Heart left ventricle (tissue), 16 donors: ENCODE results near the gene LAMA4. TPM values are rescaled to one million over a fixed set of nuclear protein-coding genes. Genes with fewer than 3 reads are reported as not detected.

Experiments
- ATAC-seq, 4 donors: fragments of 200-7000 bp; cut with Tn5 transposase; one replicate each; pipeline ENCODE4 v1.9.1; 2020 to 2022; ENCODE audit warnings: moderate library complexity in 4 of 4, mild to moderate bottlenecking in 3 of 4, moderate number of reproducible peaks in 1 of 4
- DNase-seq, 5 donors: peaks; one replicate each; pipeline ENCODE4 v3.0.0-alpha.2; 2020
- H3K27ac ChIP-seq, 12 donors: fragments of 200-600 bp; sonication (generic) in 4 of 12; one replicate each; pipeline versions ENCODE4 v1.5.0 to v1.8.0; 2016 to 2022; ENCODE audit warnings: mild to moderate bottlenecking in 2 of 12
- H3K27me3 ChIP-seq, 9 donors: fragments of 200-600 bp; sonication (generic) in 2 of 9; one replicate each; pipeline versions ENCODE4 v1.5.1 to v1.8.0; 2016 to 2022; ENCODE audit warnings: mild to moderate bottlenecking in 3 of 9
- H3K36me3 ChIP-seq, 9 donors: fragments of 200-600 bp; sonication (generic) in 2 of 9; one replicate each; pipeline versions ENCODE4 v1.5.0 to v1.8.0; 2018 to 2022; ENCODE audit warnings: mild to moderate bottlenecking in 2 of 9
- H3K4me1 ChIP-seq, 12 donors: fragments of 200-600 bp; sonication (generic) in 4 of 12; one replicate each; pipeline versions ENCODE4 v1.5.0 to v1.8.0; 2016 to 2022; ENCODE audit warnings: mild to moderate bottlenecking in 3 of 12
- H3K4me3 ChIP-seq, 12 donors: fragments of 200-600 bp; sonication (generic) in 4 of 12; one replicate each; pipeline versions ENCODE4 v1.5.0 to v1.8.0; 2017 to 2022; ENCODE audit warnings: mild to moderate bottlenecking in 9 of 12, moderate library complexity in 4 of 12
- H3K9me3 ChIP-seq, 12 donors: fragments of 200-600 bp; sonication (generic) in 4 of 12; one replicate each; pipeline versions ENCODE4 v1.5.0 to v1.8.0; 2016 to 2022; ENCODE audit warnings: mild to moderate bottlenecking in 1 of 12
- POLR2A ChIP-seq, 2 donors: fragments of 450-650 bp; IDR thresholded peaks; one replicate each; pipeline ENCODE4 v1.6.1; 2017; ENCODE audit warnings: antibody characterized with exemption in 2 of 2, mild to moderate bottlenecking in 2 of 2, moderate library complexity in 2 of 2
- WGBS, 4 donors: extraction: QIAGEN DNeasy Blood & Tissue Kit in 2 of 4; methylation state at CpG; one replicate each; pipeline versions ENCODE4 v1.1.5 to v1.1.7; 2013 to 2018; 5-methylcytosine and 5-hydroxymethylcytosine counted together
- intact Hi-C, 10 donors: fragments of 100-400 bp; cut with DNase I; formaldehyde crosslinking; loops; one replicate each; pipeline versions ENCODE4 v1.11.1 to v1.14.2; 2022
- polyA plus RNA-seq, 2 donors: library from polyadenylated mRNA; stranded (reverse); fragments of 200-250 nt; gene quantifications; one replicate each; pipeline ENCODE4 v1.2.3, GENCODE V29; 2013
- total RNA-seq, 9 donors: library from RNA; depleted of rRNA in 2 of 9; stranded (reverse); fragments of >200 nt in 2 of 9; fragmentation: NEBNext Ultra II Directional in 3 of 9; extraction: Animal tissue kit (Norgen Biotek cat#: 25700) in 3 of 9; gene quantifications; one replicate each; pipeline versions ENCODE4 v1.1.0 to v1.2.4, GENCODE V29; 2016 to 2023
- TF ChIP-seq, protein P1 (sequence below), 12 donors: fragments of 200-600 bp; sonication (generic) in 4 of 12; IDR thresholded peaks; one replicate each; pipeline versions ENCODE4 v1.5.0 to v1.8.0; 2018 to 2022; ENCODE audit warnings: antibody characterized with exemption in 12 of 12, mild to moderate bottlenecking in 5 of 12
- donor health status: ischemic (EF 13 %, LVEDD 7.1; RV severe dilation, severe dysfunction).
- donor health status: healthy with polysubstance abuse.
- donor health status: DM: no; HTN: yes; CAD: no.
- donor health status: DM: no; HTN: no; CAD: no.
- donor health status: ischemic (EF 25% LVEDD 6.9; RV normal size, moderate dysfunction).
- donor health status: ischemic (EF 25% LVEDD 5.7; RV mildly dilated, moderate dysfunction).
- donor health status: healthy.
- donor health status: DM: yes; HTN: yes; CAD: no.
- donor health status: ischemic (EF 35%, LVEDD 5.7; RV mildly dilated, moderate dysfunction).
- donor health status: nonischemic (EF 11% LVEDD 7.7; RV severe dilation, severe dysfunction).
- donor health status: DM: yes; HTN: yes; CAD: no.
- donor health status: PGD.
- donor health status: ischemic (EF 29% LVEDD 5.4; RV normal size, mild dysfunction).
- donor health status: nonischemic (EF 23%, LVEDD 6.1; RV moderate dilation, normal function).

LAMA4 gene
- total and polyA plus RNA-seq, 11 donors = 23.8 to 132 (median 56.9) TPM

DNA sequence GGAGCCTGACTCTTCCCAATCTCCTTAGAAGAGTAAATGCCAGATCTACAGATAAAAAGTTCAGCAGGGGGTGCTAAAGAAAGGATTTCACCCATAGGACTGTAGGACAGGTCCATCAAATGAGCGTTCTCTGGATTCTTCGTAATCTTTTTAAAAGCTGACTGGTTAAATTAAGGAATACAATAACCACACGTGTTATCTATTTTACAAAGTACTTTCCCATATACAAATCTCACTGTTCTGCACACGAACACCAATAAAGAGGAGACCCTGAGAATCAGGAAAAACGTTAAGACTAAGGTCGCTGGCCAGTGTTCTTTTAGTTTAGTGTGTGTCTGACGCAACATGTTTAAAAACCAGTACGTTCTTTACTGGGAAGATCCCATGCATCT lies 167.6 kb downstream of the LAMA4 start:
- Histone ChIP-seq H3K27me3 (no peaks in the 10 kb centered on the region), H3K27ac (peak overlapping the region; percentile 73 to 92 (median 86)), H3K4me1 (peaks cover 0 to 35% (median 17%) of the 10 kb centered on the region in 12 donors), H3K36me3 (peaks cover 0 to 38% (median 16%) of the 10 kb centered on the region in 9 donors), H3K4me3 (peak overlapping the region; percentile 62 to 88 (median 80)), H3K9me3 (no peaks in the 10 kb centered on the region)
- ATAC-seq (peak in 2 of 4 donors; percentile 20 to 36), DNase-seq (no peak)
- intact Hi-C loops = no loop called here
- TF ChIP-seq, protein P1, sequence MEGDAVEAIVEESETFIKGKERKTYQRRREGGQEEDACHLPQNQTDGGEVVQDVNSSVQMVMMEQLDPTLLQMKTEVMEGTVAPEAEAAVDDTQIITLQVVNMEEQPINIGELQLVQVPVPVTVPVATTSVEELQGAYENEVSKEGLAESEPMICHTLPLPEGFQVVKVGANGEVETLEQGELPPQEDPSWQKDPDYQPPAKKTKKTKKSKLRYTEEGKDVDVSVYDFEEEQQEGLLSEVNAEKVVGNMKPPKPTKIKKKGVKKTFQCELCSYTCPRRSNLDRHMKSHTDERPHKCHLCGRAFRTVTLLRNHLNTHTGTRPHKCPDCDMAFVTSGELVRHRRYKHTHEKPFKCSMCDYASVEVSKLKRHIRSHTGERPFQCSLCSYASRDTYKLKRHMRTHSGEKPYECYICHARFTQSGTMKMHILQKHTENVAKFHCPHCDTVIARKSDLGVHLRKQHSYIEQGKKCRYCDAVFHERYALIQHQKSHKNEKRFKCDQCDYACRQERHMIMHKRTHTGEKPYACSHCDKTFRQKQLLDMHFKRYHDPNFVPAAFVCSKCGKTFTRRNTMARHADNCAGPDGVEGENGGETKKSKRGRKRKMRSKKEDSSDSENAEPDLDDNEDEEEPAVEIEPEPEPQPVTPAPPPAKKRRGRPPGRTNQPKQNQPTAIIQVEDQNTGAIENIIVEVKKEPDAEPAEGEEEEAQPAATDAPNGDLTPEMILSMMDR (IDR thresholded peaks at IDR 0.05) = peak in 4 of 12 donors; percentile 20 to 32 (median 25)
- TF ChIP-seq POLR2A (IDR thresholded peaks at IDR 0.05) = no peak
- WGBS, 4 donors = 0 to 1% (median 0%) methylated on average over 8 of the region's 8 CpGs

DNA sequence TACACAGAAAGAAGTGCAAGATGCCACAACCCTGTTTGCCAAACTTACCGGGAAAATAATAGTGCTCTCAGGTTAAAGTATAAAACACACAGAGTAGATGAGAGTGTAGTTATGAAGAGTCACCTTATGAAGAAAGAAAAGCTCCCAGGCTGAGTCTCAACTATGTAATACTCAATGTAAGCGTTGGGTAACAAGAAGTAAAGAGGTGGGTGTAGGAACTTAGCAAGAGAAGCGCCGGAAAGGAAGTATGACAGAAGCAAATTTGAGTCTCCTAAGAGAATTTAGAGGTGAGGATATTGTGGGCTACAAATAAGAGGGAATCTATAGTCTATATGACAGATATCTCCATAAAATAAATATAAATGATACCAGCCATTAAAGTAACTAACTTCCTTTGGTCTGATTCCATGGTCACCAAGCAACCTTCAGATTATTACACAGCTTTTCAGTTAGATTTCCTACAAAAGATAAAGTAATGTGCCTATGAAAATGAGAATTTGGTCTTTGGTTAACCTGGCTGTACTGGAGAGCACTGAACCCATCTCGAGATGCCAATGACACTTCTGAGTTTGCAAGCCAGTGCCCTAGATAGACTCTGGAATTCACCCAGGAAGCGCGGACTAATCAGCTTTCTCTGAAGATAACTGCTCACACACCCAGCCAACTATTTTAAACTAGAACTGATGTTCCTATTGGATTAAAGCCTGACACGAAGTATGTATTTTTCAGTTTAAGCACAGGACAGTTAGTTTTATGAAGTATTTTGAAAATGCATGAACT lies 168.9 kb downstream of the LAMA4 start:
- TF ChIP-seq POLR2A (IDR thresholded peaks at IDR 0.05) = no peak
- TF ChIP-seq, protein P1 (IDR thresholded peaks at IDR 0.05) = no peak
- peak; percentile 39 to 60 (median 52) for ATAC-seq
- 64 to 70% (median 67%) methylated on average over 8 of the region's 8 CpGs for WGBS, 4 donors
- Histone ChIP-seq H3K36me3 (peaks cover 0 to 50% (median 25%) of the 10 kb centered on the region in 9 donors), H3K4me3 (peak overlapping the region in 9 of 12 donors; percentile 62 to 88 (median 83)), H3K27ac (peak overlapping the region in 9 of 12 donors; percentile 79 to 92 (median 85)), H3K4me1 (peaks cover 0 to 35% (median 17%) of the 10 kb centered on the region in 12 donors), H3K9me3 (no peaks in the 10 kb centered on the region), H3K27me3 (no peaks in the 10 kb centered on the region)
- DNase-seq = peak in 4 of 5 donors; percentile 50 to 68 (median 56)
- intact Hi-C loops = no loop called here

DNA sequence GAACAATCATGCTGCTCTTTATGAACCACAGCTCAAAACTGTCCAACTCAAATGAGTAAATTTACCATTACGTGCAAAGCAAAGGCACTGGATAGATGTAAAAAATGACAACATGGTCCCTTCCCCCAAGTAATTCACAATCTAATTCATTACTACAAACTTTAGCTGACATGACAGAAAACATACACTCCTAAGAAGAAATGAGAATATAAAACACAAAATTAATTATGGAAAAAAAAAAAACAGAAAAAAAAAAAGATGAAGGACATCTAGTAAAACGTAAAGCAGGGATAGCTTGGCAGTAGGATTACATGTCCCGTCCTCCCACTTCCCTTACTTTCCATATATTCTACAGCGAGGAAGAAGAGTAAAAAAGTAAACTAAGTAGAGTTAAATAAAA lies 172.8 kb downstream of the LAMA4 start:
- Histone ChIP-seq H3K27ac (no peak overlapping the region), H3K4me1 (peaks cover 0 to 25% (median 9%) of the 10 kb centered on the region in 12 donors), H3K27me3 (no peaks in the 10 kb centered on the region), H3K4me3 (no peak overlapping the region), H3K36me3 (peaks cover 0 to 89% (median 61%) of the 10 kb centered on the region in 9 donors), H3K9me3 (no peaks in the 10 kb centered on the region)
- WGBS, 4 donors = 86 to 93% (median 92%) methylated on average over 4 of the region's 4 CpGs
- TF ChIP-seq, protein P1 (IDR thresholded peaks at IDR 0.05) = no peak
- no peak for TF ChIP-seq POLR2A (IDR thresholded peaks at IDR 0.05)
- DNase-seq = no peak
- no peak for ATAC-seq
- intact Hi-C loops = loop anchor here in 1 of 10 donors (5.0 kb wide), 1 partner anchor 46 kb away; no protein-coding TSS in a partner anchor

DNA sequence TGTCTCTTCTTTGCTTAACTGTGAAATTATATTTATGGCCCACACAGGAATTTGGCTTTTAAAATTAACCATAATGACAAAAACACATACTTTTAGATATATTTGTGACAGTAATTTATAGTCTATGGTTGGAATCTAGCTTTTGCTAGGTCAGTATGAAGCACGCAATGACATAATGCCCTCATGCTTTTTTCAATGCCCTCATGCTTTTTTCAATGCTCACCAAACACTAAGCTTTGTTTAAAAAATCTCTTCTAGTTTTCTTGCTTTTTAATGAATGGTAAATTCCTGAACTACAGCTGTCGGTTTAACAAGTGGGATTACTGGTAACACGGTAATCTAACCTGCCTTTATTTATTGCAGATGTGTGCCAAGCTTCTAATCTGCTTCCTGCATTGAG lies 187.8 kb downstream of the LAMA4 start:
- Histone ChIP-seq H3K4me1 (peaks cover 0 to 7% (median 0%) of the 10 kb centered on the region in 12 donors), H3K9me3 (no peaks in the 10 kb centered on the region), H3K36me3 (peaks cover 0 to 43% (median 26%) of the 10 kb centered on the region in 9 donors), H3K27me3 (no peaks in the 10 kb centered on the region), H3K4me3 (no peak overlapping the region), H3K27ac (no peak overlapping the region)
- ATAC-seq (no peak), DNase-seq (no peak)
- 81 to 86% (median 82%) methylated on average over 3 of the region's 3 CpGs for WGBS, 4 donors
- no peak for TF ChIP-seq POLR2A (IDR thresholded peaks at IDR 0.05)
- TF ChIP-seq, protein P1 (IDR thresholded peaks at IDR 0.05) = no peak
- intact Hi-C loops = no loop called here
